Hepatocyte (in vitro differentiated cells): Measurements from ENCODE around the gene SLC7A5. TPM values are rescaled to one million over a fixed set of nuclear protein-coding genes. Genes with fewer than 3 reads are reported as not detected.

Experiments used
- DNase-seq: peaks from one replicate; pipeline ENCODE4 v3.0.0-alpha.2; 2016; ENCODE audit warnings: low spot score
- H2AFZ ChIP-seq: fragments of 200-600 bp; sonication (generic); 2 replicates; pipeline ENCODE4 v1.6.0; 2016; ENCODE audit warnings: antibody characterized with exemption, mild to moderate bottlenecking
- H3K27ac ChIP-seq: fragments of 200-600 bp; sonication (generic); 2 replicates; pipeline ENCODE4 v1.5.1; 2016; ENCODE audit warnings: mild to moderate bottlenecking
- H3K27me3 ChIP-seq: fragments of 200-600 bp; sonication (generic); 2 replicates; pipeline ENCODE4 v1.6.1; 2016
- H3K36me3 ChIP-seq: fragments of 200-600 bp; sonication (generic); replicated peaks from 2 replicates; pipeline ENCODE4 v1.5.1; 2016; ENCODE audit warnings: low read depth; ENCODE audit not compliant: insufficient read depth
- H3K4me1 ChIP-seq: fragments of 200-600 bp; sonication (generic); 2 replicates; pipeline ENCODE4 v1.5.1; 2016; ENCODE audit warnings: mild to moderate bottlenecking, moderate library complexity; ENCODE audit not compliant: insufficient read depth
- H3K4me2 ChIP-seq: fragments of 200-600 bp; sonication (generic); 2 replicates; pipeline ENCODE4 v1.6.0; 2016
- H3K4me3 ChIP-seq: fragments of 200-600 bp; sonication (generic); 2 replicates; pipeline ENCODE4 v1.5.1; 2016; ENCODE audit warnings: mild to moderate bottlenecking
- H3K79me2 ChIP-seq: fragments of 200-600 bp; sonication (generic); 2 replicates; pipeline ENCODE4 v1.6.0; 2017; ENCODE audit warnings: mild to moderate bottlenecking
- H3K9me2 ChIP-seq: fragments of 200-600 bp; sonication (generic); replicated peaks from 2 replicates; pipeline ENCODE4 v1.6.0; 2017; ENCODE audit warnings: mild to moderate bottlenecking; ENCODE audit not compliant: insufficient read depth
- H3K9me3 ChIP-seq: fragments of 200-600 bp; sonication (generic); 2 replicates; pipeline ENCODE4 v1.5.1; 2016; ENCODE audit warnings: low read depth, mild to moderate bottlenecking
- H4K20me1 ChIP-seq: fragments of 200-600 bp; sonication (generic); 2 replicates; pipeline ENCODE4 v1.6.0; 2016; ENCODE audit warnings: mild to moderate bottlenecking; ENCODE audit not compliant: insufficient read depth, poor library complexity, severe bottlenecking
- EZH2 ChIP-seq: fragments of 200-600 bp; sonication (generic); IDR thresholded peaks from 2 replicates; pipeline ENCODE4 v1.6.1; 2016; ENCODE audit warnings: antibody characterized with exemption, mild to moderate bottlenecking, borderline replicate concordance
- EZH2phosphoT487 ChIP-seq: fragments of 200-600 bp; sonication (generic); IDR thresholded peaks from one replicate; pipeline ENCODE4 v1.6.1; 2018; ENCODE audit warnings: antibody characterized with exemption, mild to moderate bottlenecking, low read depth, moderate library complexity; ENCODE audit not compliant: unreplicated experiment, severe bottlenecking
- WGBS: methylation state at CpG from one replicate; pipeline ENCODE4 v1.1.6; 2016; ENCODE audit warnings: low lambda C conversion rate; ENCODE audit errors: missing lambda C conversion rate; 5-methylcytosine and 5-hydroxymethylcytosine counted together
- polyA plus RNA-seq: library from polyadenylated mRNA; unstranded; fragments of >200 nt; fragmentation: Nextera tagmentation; extraction: Ambion mirVana; gene quantifications from 2 replicates; pipeline ENCODE4 v1.2.1, GENCODE V29; 2016
- total RNA-seq: library from RNA; depleted of rRNA; stranded (reverse); fragments of >200 nt; gene quantifications from 2 replicates; pipeline ENCODE4 v1.2.3, GENCODE V29; 2014
- TF ChIP-seq, protein P1 (sequence below): fragments of 200-600 bp; sonication (generic); IDR thresholded peaks from 2 replicates; pipeline ENCODE4 v1.5.1; 2016; ENCODE audit warnings: antibody characterized with exemption, mild to moderate bottlenecking; ENCODE audit not compliant: poor library complexity

The SLC7A5 gene
- total and polyA plus RNA-seq, 2 experiments from 2014 or later = 29.3 to 52.5 TPM

DNA sequence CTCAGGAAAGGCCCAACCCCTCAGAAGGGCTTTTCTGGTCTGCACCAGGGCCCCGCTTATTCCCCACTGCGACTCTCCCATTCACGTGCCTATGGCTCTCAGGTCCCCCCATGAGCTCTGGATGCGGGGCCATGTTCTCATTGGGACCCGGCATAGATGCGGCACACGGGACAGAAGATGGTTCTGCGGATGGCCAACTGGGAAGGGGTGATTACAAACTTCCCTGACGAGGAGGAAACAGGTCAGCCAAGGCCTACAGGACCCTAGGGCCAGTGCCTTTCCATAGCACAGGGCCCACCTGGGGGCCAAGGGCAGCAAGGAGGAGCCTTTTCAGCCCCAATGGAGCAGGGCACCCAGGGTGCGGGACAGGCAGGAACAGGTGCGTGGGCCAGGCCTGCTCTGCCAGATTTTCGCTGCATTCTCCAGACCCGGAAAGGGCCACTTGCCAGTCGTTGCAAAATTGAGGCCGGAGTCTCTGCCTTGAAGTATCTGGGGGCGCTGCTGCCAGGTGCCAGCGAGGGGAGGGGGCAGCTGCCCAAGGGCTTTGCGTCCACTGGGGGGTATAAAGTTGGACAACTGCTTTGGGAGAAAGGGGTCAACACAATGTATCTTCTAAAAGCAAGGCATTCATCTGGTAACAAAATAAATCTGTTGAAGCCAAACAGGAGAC is 20.5 kb downstream of the SLC7A5 start:
- no peak overlapping the region for H3K4me2 ChIP-seq
- no peak overlapping the region for H3K27ac ChIP-seq
- H3K27me3 ChIP-seq = no peaks in the 10 kb centered on the region
- TF ChIP-seq, protein P1, sequence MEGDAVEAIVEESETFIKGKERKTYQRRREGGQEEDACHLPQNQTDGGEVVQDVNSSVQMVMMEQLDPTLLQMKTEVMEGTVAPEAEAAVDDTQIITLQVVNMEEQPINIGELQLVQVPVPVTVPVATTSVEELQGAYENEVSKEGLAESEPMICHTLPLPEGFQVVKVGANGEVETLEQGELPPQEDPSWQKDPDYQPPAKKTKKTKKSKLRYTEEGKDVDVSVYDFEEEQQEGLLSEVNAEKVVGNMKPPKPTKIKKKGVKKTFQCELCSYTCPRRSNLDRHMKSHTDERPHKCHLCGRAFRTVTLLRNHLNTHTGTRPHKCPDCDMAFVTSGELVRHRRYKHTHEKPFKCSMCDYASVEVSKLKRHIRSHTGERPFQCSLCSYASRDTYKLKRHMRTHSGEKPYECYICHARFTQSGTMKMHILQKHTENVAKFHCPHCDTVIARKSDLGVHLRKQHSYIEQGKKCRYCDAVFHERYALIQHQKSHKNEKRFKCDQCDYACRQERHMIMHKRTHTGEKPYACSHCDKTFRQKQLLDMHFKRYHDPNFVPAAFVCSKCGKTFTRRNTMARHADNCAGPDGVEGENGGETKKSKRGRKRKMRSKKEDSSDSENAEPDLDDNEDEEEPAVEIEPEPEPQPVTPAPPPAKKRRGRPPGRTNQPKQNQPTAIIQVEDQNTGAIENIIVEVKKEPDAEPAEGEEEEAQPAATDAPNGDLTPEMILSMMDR = no peak
- TF ChIP-seq EZH2 (no peak), EZH2phosphoT487 (no peak)
- peaks cover 40% of the 10 kb centered on the region for H3K79me2 ChIP-seq
- H4K20me1 ChIP-seq = no peaks in the 10 kb centered on the region
- no peak for DNase-seq
- H3K4me1 ChIP-seq = peaks cover 41% of the 10 kb centered on the region
- no peaks in the 10 kb centered on the region for H3K9me3 ChIP-seq
- WGBS = 84% methylated on average over 17 of the region's 18 CpGs
- H3K9me2 ChIP-seq = no peaks in the 10 kb centered on the region
- H3K36me3 ChIP-seq = no peaks in the 10 kb centered on the region
- no peak overlapping the region for H2AFZ ChIP-seq
- H3K4me3 ChIP-seq = no peak overlapping the region

DNA sequence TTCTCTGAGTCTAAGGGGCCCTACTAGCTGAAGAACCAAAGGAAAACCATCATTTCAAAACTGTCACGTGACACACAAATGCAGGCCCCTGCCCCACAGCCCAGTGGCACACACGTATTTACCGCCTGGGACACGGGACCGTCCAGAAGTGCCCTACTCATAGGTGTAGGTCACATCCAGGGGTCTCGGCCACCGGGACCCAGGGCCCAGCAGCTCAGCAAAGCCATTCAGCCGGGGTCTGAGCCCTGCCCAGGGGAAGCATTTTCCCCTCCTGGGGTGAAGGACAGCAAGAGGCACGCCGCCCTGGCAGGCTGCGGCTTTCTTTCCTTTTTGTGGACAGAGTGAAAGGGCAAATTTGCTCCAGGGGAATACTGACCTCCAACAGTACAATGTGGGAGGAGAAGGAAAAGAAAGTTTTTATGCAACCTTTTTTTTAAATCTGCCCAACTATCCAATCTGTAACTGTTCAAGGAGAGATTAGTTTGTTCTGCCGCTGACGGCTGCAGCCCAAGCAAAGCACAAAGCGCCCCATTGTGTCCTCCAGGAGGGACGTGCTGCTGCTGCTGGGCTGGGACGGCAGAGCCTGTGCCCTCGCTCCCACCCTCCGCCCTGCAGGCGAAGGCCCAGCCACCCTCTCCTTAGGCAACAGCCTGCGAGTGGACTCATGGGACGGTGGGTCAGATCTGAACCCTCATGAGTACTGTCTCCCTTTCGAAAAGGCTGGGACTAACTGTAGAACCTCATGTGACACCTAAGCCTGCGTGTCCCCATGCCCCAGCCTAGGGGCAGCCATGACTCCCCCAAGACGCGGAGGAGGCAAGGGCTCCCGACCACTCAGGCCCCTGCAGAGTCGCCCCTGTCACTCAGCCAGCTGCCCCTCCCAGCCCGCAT is 21.3 kb downstream of the SLC7A5 start:
- H3K79me2 ChIP-seq = peaks cover 42% of the 10 kb centered on the region
- H3K27me3 ChIP-seq = no peaks in the 10 kb centered on the region
- no peaks in the 10 kb centered on the region for H4K20me1 ChIP-seq
- H3K4me2 ChIP-seq = no peak overlapping the region
- peak overlapping the region; percentile 58 for H3K27ac ChIP-seq
- WGBS = 83% methylated on average over 26 of the region's 28 CpGs
- H3K9me3 ChIP-seq = no peaks in the 10 kb centered on the region
- no peak for DNase-seq
- no peaks in the 10 kb centered on the region for H3K36me3 ChIP-seq
- H3K4me1 ChIP-seq = peaks cover 34% of the 10 kb centered on the region
- H2AFZ ChIP-seq = no peak overlapping the region
- H3K4me3 ChIP-seq = no peak overlapping the region
- H3K9me2 ChIP-seq = no peaks in the 10 kb centered on the region
- TF ChIP-seq EZH2phosphoT487 (no peak), EZH2 (no peak)
- TF ChIP-seq, protein P1 = no peak

DNA sequence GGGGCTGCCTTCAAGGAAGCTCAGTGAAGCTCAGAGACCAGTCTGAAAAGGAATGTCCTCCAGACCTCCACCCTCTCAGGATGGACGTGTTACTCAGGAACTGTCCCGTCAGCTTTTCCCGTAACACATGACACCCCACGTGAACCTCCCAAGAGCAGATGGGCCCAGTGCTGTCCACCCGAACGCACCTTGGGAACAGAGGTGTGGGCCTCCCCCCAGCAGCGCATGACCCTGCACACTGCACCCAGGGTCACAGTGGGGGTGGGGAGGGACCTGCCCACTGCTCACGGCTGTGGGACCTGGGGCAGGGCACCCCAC is 21.9 kb downstream of the SLC7A5 start:
- TF ChIP-seq EZH2 (no peak), EZH2phosphoT487 (no peak)
- TF ChIP-seq, protein P1 = no peak
- Histone ChIP-seq H2AFZ (no peak overlapping the region), H3K27me3 (no peaks in the 10 kb centered on the region), H3K4me3 (no peak overlapping the region), H3K27ac (peak overlapping the region; percentile 58), H3K9me3 (no peaks in the 10 kb centered on the region), H3K4me1 (peaks cover 28% of the 10 kb centered on the region), H3K36me3 (no peaks in the 10 kb centered on the region), H3K4me2 (no peak overlapping the region), H4K20me1 (no peaks in the 10 kb centered on the region), H3K9me2 (no peaks in the 10 kb centered on the region), H3K79me2 (peaks cover 42% of the 10 kb centered on the region)
- DNase-seq = no peak
- WGBS = 80% methylated on average over 8 of the region's 8 CpGs
